Hippocampal formation (tissue), 2 donors: Measurements from ENCODE around the gene NUDT14.

Experiments used
- DNase-seq, 2 donors: peaks; one replicate each; lab custom pipeline; 2025; lab: John Stamatoyannopoulos, UW

Gene NUDT14

GRCh38 chr14:105199093-105199492 is 18.0 kb upstream of the NUDT14 start:
- no peak for DNase-seq

DNA sequence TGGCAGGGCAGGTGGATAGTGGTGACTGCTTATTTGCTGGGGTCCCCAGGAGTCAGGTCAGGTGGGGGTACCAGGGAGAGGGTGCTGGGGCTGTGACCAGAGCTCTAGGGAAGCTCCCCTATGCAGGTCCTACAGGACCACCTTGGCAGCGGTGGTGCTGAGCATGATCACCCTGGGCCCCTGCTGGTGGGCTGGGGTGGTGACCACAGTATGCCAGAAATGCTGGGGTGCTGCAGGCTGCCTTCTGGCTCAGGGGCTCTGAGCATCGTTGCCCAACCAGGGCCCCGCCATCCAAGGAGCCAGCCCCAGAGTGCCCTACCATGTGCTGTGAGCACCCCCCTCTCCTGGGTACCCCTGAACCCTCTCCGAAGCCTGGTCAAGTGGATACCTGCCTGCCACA is 17.5 kb upstream of the NUDT14 start:
- DNase-seq: no peak

- DNase-seq: no peak
Measured at GRCh38 chr14:105197211-105197641, 16.1 kb upstream of the NUDT14 start.

- DNase-seq: no peak
Measured at GRCh38 chr14:105196265-105196960, 15.3 kb upstream of the NUDT14 start.

GRCh38 chr14:105195522-105196264 is 14.6 kb upstream of the NUDT14 start:
- no peak for DNase-seq

DNA sequence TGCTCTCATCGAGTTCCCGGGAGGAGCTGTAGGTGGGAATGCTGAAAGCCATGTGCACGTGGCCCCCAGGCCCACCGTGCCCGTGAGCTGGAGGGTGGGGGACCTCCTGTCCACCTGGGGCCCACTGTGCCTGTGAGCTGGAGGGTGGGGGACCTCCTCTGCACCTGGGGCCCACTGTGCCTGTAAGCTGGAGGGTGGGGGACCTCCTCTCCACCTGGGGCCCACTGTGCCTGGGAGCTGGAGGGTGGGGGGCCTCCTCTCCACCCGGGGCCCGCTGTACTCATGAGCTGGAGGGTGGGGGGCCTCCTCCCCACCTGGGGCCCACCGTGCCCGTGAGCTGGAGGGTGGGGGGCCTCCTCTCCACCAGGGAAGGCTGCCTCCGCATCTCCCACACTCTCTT is 13.9 kb upstream of the NUDT14 start:
- no peak for DNase-seq

DNA sequence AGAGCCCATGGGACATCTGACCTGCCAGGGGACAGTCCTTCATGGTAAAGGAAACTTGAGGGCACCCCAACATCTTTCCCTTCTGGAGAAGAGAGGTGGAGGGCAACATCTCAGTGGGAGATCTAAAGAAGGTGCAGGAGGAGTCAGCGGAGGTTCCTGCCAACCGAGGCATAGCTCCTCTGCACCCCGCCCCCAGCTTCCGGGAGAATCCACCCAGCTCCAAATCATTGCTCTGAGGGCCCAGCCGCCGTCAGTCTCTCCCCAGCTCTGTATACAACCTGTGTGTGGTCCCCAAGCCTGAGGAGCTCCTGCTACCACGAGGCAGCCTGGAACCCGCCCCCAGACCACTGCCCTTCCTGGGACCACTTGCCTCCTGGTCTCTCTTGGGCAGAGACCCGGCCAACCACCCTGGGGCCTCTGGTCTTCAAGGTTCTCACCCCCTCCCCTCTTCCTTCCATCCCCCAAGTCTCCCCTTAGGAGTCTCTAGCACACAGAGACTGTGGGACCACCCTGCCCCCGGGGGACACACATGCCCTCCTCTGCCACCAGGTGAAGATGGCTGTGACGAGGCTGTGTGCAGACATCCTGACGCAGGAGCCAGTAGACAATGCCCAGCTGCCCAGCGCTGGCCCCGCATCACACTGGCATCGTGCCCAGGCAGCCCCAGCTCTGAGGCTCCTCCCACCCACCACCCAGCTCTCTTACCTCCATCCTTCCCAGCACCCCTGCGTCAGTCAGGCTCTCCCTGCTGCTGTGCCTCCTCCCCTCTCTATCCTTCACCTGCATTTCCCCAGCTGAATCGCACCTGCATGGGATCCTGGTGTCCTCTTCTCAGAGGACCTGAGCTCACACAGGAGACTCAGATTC is 13.0 kb upstream of the NUDT14 start:
- DNase-seq: no peak

DNA sequence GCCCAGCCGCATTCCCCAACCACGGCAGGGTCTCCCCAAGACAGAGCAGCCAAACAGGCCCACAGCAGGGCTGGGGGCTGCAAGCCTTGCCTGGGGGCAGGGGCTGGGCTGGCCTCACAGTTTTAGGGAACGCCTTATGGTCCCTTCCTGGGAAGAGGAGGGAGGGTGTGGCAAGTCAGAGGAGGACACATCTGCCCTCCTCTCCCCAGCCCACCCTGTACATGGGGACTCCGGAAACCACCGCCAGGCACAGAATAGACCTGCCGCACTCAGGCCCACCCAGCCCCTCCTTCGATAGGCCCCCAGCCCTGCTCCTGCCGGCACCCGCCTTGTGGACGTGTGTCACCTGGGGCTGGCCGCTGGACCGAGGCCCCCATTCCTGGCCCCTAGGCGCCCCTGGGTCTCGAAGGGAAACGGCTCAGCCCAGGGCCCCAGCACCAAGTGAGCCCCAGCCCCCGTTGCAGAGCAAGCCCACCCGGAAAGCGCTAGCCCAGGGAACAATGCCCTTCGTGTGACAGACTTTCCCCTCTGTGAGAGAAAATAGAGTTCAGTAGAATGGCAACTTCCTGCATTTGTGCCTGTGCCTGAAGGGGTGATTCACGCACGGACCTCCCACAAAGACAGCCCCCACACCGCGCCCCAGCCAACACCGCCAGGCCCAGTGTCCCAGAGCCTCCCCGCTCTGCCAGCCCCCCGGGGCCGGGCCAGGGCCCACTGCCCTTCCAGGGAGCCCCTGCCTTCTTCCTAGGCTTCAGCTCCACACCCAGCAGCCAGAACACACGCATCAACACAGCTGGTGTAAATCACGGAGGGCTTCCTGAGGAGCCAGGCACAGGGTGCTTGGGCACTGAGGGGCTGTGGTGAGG is 12.0 kb upstream of the NUDT14 start:
- DNase-seq: no peak

GRCh38 chr14:105187935-105188524 is 6.9 kb upstream of the NUDT14 start:
- no peak for DNase-seq

DNA sequence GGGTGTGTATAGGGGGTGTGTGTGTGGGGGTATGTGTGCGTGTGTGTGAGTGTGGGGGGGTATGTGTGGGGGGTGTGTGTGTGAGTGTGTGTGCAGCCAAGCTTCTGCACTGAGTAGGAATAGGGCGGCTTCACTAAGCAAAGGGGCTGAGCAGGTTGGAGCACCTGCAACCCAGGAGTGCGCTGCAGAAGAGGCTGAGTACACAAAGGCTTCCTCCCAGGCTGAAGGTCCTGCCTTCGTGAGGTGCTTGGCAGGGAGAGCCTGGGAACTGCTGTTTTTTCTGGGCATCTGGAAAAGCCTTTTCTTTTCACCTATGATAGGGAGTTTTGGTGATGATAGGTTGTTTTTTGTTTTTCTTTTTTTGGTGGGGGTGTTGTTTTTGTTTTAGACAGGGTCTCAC is 6.0 kb upstream of the NUDT14 start:
- DNase-seq: no peak

DNA sequence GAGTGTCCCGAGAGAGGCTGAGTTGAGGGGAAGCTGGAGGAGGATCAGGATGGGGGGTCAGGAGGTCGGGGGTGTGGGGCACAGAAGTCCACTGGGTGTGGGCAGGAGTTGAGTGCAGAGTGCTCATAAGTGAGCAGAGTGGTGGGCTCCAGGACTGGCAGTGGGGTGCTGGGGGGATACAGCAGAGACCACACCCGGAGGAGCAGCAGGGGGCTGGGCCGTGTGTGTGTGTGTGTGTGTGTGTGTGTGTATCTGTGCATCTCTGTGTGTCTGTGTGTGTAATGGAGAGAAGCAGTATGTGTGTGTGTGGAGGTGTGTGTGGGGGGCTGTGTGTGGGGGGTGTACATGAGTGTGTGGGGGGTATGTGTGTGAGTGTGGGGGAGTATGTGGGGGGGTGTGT is 4.9 kb upstream of the NUDT14 start:
- DNase-seq: no peak

GRCh38 chr14:105185001-105185400 is 3.9 kb upstream of the NUDT14 start:
- DNase-seq: no peak

GRCh38 chr14:105184461-105184860 is 3.3 kb upstream of the NUDT14 start:
- DNase-seq: no peak

GRCh38 chr14:105182296-105183020 is 1.3 kb upstream of the NUDT14 start:
- DNase-seq: no peak

DNA sequence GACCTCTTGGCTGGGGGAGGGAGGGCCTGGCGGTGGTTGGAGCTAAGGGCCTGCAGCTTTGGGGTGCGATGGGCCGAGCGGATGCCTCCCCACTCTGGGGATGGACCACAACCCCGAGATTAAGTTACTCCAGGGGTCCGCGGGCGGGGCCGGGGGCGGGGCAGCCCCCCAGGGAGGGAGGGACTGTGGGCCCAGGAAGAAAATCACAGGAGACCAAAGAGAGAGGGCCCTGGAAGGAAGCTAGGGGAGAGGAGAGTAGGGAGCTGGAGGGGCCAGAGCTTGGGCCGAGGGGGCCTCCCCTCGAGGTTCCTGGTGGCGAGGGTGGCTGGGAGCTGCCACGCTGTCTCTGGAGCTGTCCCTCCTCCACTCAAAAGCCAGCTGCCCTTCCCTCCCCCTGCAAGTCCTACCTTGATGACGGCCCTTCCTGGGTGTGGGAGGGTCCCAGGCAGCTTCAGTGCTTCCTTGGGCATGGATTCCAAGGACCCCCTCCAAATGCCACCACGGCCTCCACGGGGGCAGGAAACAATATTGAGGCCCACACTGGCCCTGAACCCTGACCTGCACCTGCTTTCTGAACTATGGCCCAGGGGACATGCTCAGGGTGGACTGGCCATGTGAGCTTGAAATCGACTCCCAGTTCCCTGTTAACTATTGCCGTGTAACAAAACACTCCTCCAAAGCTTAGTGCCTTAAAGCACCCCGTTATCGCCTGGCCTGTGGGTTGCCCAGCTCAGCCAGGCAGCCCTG is 610 bp upstream of the NUDT14 start:
- DNase-seq: no peak

DNA sequence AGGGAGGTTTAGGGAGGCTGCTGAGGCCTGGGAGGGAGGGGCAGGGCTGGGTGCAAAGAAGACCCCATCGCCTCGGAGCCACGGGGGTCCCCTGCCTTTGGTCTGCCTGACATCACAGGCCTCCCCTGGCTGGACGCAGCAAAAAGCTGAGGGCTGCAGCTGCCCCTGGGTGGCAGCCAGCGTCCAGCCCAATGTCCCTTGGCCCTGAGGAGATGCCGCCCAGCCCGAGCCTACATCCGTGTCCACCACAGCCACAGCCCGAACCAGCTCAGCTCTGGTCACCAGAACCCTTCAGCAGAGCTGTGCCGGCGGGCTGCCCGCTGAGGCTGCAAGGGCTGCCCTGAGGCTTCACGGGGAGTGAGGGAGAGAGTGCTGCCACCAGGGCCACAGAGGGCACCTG is 1.9 kb downstream of the NUDT14 start:
- DNase-seq: no peak

DNA sequence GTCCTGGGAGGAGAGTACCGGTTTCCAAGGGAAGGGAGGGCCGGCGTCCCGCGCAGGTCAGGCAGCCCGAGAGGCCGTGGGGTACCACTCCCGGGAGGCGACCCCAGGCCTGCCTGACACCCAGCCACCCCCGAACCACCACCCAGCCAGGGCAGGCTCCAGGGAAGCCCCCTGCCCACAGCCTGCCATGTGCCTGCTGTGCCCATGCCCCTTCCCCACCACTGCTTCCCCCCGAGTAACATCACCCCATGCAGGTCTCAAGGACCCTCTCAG is 2.3 kb downstream of the NUDT14 start:
- no peak for DNase-seq

DNA sequence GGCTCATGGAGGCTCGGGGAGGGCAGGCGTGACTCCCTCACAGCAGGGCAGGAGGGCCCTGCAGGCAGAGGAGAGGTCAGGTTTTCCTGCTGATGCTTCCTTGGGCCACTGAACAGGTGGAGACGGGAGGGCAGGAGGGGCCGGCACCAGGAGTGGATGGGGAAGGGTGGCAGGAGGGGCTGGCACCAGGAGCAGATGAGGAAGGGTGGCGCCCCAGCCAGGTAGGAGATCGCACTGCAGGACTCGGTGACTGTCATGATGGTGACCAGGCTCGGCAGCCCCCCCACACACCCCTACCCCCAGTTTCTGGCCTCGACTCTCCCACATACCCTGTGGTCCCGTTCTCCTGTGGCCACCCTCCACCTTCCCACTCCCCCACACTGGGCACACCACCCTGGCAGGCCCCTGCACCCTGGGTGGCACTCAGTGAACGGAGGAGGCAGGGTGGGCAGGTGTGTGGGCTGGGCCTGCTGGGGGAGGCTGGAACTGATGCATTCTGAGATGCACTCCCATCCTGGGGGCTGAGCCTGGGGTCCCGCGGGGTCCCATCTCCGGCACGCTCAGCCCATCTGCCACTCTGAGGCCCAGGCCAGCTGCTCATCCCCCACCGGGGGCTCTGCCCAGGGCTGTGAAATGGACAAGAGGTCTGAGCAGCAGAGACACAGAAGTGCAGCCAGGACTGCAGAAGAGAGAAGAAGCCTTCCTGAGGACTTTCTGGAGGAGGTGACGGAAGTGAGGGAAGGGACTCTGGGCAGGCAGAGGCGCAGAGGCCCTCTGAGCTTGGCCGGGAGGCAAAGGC is 2.8 kb downstream of the NUDT14 start:
- no peak for DNase-seq

- DNase-seq: no peak
Measured at GRCh38 chr14:105177082-105177481, 4.0 kb downstream of the NUDT14 start.
